Karpas-422 (cell line): Measurements from ENCODE around the gene ASB15. TPM values are rescaled to one million over a fixed set of nuclear protein-coding genes. Genes with fewer than 3 reads are reported as not detected.
"Not testable (repeated sequence)": the region's sequence is repeated elsewhere in the genome, so short reads cannot be mapped to it uniquely, and the experiment has no call there.

ENCODE experiments used
- DNase-seq: peaks from one replicate; pipeline ENCODE4 v3.0.0-alpha.2; 2015
- H2AFZ ChIP-seq: fragments of 200-600 bp; sonication (generic); 2 replicates; pipeline ENCODE4 v1.6.1; 2014; ENCODE audit warnings: antibody characterized with exemption, low read length, mixed read lengths
- H3K27ac ChIP-seq: fragments of 200-600 bp; sonication (generic); 2 replicates; pipeline ENCODE4 v1.5.1; 2014; ENCODE audit warnings: mild to moderate bottlenecking, low read length, moderate library complexity
- H3K27me3 ChIP-seq: fragments of 200-600 bp; sonication (generic); 2 replicates; pipeline ENCODE4 v1.6.1; 2014; ENCODE audit warnings: low read length, mixed read lengths
- H3K36me3 ChIP-seq: fragments of 200-600 bp; sonication (generic); 2 replicates; pipeline ENCODE4 v1.6.1; 2014; ENCODE audit warnings: low read length, mixed read lengths; ENCODE audit not compliant: insufficient read depth
- H3K4me1 ChIP-seq: fragments of 200-600 bp; sonication (generic); 2 replicates; pipeline ENCODE4 v1.6.1; 2014; ENCODE audit warnings: mild to moderate bottlenecking, low read length, mixed read lengths
- H3K4me2 ChIP-seq: fragments of 200-600 bp; sonication (generic); 2 replicates; pipeline ENCODE4 v1.6.1; 2014; ENCODE audit warnings: low read length, low read depth, mild to moderate bottlenecking; ENCODE audit not compliant: poor library complexity, severe bottlenecking
- H3K4me3 ChIP-seq: fragments of 200-600 bp; sonication (generic); 2 replicates; pipeline ENCODE4 v1.5.1; 2014; ENCODE audit warnings: mild to moderate bottlenecking, antibody characterized with exemption, low read length, mixed read lengths
- H3K79me2 ChIP-seq: fragments of 200-600 bp; sonication (generic); 2 replicates; pipeline ENCODE4 v1.6.1; 2014; ENCODE audit warnings: mild to moderate bottlenecking, low read length, mixed read lengths
- H3K9ac ChIP-seq: fragments of 200-600 bp; sonication (generic); 2 replicates; pipeline ENCODE4 v1.6.0; 2014; ENCODE audit warnings: low read length
- H3K9me2 ChIP-seq: fragments of 200-600 bp; sonication (generic), shearing (Covaris generic); replicated peaks from 2 replicates; pipeline ENCODE4 v1.6.0; 2014; ENCODE audit warnings: mild to moderate bottlenecking, low read length, moderate library complexity; ENCODE audit not compliant: insufficient read depth
- H3K9me3 ChIP-seq: fragments of 300-700, 200-600 bp; sonication (generic); 2 replicates; pipeline ENCODE4 v1.6.1; 2014; ENCODE audit warnings: low read length, mixed read lengths
- H4K20me1 ChIP-seq: fragments of 200-600 bp; sonication (generic); 2 replicates; pipeline ENCODE4 v1.6.1; 2014; ENCODE audit warnings: mild to moderate bottlenecking, antibody characterized with exemption, low read length, low read depth; ENCODE audit not compliant: insufficient read depth
- total RNA-seq: library from RNA; depleted of rRNA; stranded (reverse); fragments of >200 nt; shearing (Covaris generic); gene quantifications from 2 replicates; pipeline ENCODE4 v1.2.3, GENCODE V29; 2014; ENCODE audit warnings: low replicate concordance; rRNA removed

The ASB15 gene
- 0.04 TPM in 1 of 2 replicates, not detected in the other for total RNA-seq

DNA sequence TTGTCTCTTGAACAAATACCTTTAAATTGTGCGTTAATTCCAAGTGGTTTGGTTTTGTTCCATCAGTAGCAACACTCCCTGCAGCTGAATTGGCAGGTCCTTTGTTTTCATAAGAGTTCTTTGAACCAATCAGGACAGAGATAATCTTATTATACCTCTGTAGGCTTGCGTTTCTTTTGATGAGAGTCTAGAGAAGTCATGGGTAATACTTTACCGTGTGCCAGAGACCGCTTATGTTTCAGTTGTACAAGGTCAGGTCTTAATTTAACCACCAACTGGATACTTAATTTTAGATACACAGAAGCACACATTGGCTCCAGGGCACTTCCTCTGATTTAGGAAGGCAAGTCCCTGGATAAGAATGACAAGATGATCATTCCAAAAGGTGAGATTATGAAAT, at the start of gene ASB15:
TSS of gene ASB15 (plus strand) at position 292 of the 400 bp plus-strand sequence. CDS start 12,682 bp downstream, outside the sequence.
- no peak for DNase-seq
- no peak within 1 kb of the TSS for H3K4me2 ChIP-seq
- H3K9me2 ChIP-seq, result no peaks in the 10 kb centered on the region
- no peak within 1 kb of the TSS for H3K4me3 ChIP-seq
- no peaks in the 10 kb centered on the region for H3K36me3 ChIP-seq
- no peak within 1 kb of the TSS for H3K27ac ChIP-seq
- no peaks in the 10 kb centered on the region for H3K79me2 ChIP-seq
- no peak within 1 kb of the TSS for H3K9ac ChIP-seq
- no peak within 1 kb of the TSS for H2AFZ ChIP-seq
- no peaks in the 10 kb centered on the region for H3K9me3 ChIP-seq
- no peaks in the 10 kb centered on the region for H3K27me3 ChIP-seq
- H3K4me1 ChIP-seq, result no peaks in the 10 kb centered on the region
- no peaks in the 10 kb centered on the region for H4K20me1 ChIP-seq

DNA sequence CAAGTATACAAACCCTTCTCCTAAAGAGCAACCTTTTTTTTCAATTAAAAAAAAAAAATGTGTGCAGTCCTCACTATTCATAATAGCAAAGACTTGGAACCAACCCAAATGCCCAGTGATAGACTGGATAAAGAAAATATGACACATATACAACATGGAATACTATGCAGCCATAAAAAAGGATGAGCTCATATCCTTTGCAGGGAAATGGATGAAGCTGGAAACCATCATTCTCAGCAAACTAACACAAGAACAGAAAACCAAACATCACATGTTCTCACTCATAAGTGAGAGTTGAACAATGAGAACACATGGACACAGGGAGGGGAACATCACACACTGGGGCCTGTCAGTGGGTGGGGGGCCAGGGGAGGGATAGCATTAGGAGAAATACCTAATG, 49.5 kb upstream of the ASB15 start:
- not testable (repeated sequence) for H3K9me3 ChIP-seq, H3K27ac ChIP-seq, H3K4me2 ChIP-seq, DNase-seq, H3K4me3 ChIP-seq, H3K27me3 ChIP-seq, H3K9me2 ChIP-seq, H4K20me1 ChIP-seq, H2AFZ ChIP-seq, H3K9ac ChIP-seq
- Histone ChIP-seq H3K79me2 (peaks cover 88% of the 10 kb centered on the region), H3K4me1 (peaks cover 20% of the 10 kb centered on the region), H3K36me3 (peaks cover 43% of the 10 kb centered on the region)

DNA sequence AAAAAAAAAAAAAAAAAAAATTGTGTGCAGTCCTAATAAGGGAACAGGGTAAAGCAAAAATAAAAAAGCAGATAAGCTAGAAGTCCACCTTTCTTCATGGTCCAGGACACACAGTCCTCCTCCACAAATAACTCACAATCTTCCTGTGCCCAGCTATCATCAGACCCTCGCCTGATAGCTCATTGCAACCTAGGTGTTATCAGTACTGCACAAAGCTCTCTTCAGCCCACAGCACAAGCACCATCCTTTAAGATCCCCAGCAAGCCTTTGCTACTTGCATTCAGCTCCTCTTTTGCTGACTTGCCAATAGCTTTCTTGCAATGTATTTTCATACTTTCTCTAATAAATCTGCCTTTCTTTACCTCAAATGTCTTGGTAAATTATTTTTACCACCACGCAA, 49.0 kb upstream of the ASB15 start:
- Histone ChIP-seq H4K20me1 (no peaks in the 10 kb centered on the region), H3K9me3 (no peaks in the 10 kb centered on the region), H3K27ac (no peak overlapping the region), H3K36me3 (peaks cover 38% of the 10 kb centered on the region), H3K9me2 (no peaks in the 10 kb centered on the region), H3K27me3 (no peaks in the 10 kb centered on the region), H3K9ac (no peak overlapping the region), H3K79me2 (peaks cover 88% of the 10 kb centered on the region), H3K4me2 (no peak overlapping the region), H3K4me1 (peaks cover 20% of the 10 kb centered on the region), H3K4me3 (no peak overlapping the region), H2AFZ (no peak overlapping the region)
- DNase-seq, result no peak

DNA sequence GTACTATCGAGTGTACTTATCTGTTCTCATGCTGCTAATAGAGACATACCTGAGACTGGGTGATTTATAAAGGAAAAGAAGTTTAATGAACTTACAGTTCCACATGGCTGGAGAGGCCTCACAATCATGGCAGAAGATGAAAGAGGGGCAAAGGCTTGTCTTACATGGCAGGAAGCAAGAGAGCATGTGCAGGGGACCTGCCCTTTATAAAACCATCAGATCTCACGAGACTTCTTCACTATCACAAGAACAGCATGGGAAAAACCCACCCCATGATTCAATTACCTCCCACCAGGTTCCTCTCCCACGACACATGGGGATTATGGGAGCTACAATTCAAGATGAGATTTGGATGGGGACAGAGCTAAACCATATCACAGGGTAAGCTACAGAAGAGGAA, 48.5 kb upstream of the ASB15 start:
- no peak overlapping the region for H2AFZ ChIP-seq
- H3K27ac ChIP-seq, result no peak overlapping the region
- peak; percentile 10 for DNase-seq
- no peaks in the 10 kb centered on the region for H3K27me3 ChIP-seq
- H3K9ac ChIP-seq, result no peak overlapping the region
- peaks cover 21% of the 10 kb centered on the region for H3K4me1 ChIP-seq
- no peak overlapping the region for H3K4me2 ChIP-seq
- H3K36me3 ChIP-seq, result peaks cover 35% of the 10 kb centered on the region
- no peaks in the 10 kb centered on the region for H4K20me1 ChIP-seq
- no peaks in the 10 kb centered on the region for H3K9me2 ChIP-seq
- H3K79me2 ChIP-seq, result peaks cover 83% of the 10 kb centered on the region
- no peaks in the 10 kb centered on the region for H3K9me3 ChIP-seq
- no peak overlapping the region for H3K4me3 ChIP-seq

DNA sequence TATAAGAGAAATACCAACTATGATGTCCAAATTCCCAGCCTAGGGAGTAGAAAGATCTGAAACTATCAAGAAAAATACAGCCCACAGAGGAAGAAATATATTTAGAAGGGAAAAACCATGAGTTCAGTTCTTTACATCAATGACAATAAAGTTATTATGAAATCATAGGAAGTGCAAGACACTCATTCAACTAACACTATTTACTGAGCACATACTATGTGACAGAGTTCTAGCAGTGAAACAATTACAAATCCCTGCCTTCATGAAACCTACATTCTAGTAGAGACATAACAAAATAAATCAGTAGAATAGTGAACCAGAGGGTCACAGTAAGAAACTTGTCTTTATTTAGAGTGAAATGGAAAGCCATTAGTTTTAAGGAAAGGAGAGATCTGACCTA, 46.1 kb upstream of the ASB15 start:
- Histone ChIP-seq H3K4me3 (peak overlapping the region; percentile 94; the same call in 1 of the 2 replicates), H3K4me1 (peaks cover 26% of the 10 kb centered on the region), H3K4me2 (peak overlapping the region; percentile 86), H2AFZ (no peak overlapping the region), H4K20me1 (no peaks in the 10 kb centered on the region), H3K36me3 (peaks cover 23% of the 10 kb centered on the region; the same call in 1 of the 2 replicates), H3K79me2 (peaks cover 60% of the 10 kb centered on the region), H3K27ac (no peak overlapping the region), H3K9me2 (no peaks in the 10 kb centered on the region), H3K27me3 (no peaks in the 10 kb centered on the region), H3K9me3 (no peaks in the 10 kb centered on the region), H3K9ac (no peak overlapping the region)
- no peak for DNase-seq

DNA sequence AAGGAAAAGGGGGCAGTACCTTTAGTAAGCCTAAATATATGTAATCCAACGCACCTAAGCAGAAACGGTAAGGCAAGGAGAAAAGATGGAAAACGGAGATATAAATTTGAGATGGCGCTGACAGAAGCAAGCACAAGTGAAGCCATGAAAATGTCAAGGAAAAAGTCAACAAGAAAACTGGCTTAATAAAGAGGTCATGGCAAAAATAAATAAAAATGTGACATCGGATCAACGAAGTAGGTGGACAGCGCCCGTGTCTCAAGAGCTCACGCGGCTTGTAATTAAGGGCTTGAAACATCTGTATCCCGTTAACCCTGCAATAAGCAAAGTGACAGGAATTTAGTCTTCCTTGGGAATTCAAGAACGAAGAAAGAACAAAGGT, 44.6 kb upstream of the ASB15 start:
- Histone ChIP-seq H2AFZ (peak overlapping the region; percentile 80; the same call in 1 of the 2 replicates), H3K9me3 (no peaks in the 10 kb centered on the region), H4K20me1 (no peaks in the 10 kb centered on the region), H3K4me1 (peaks cover 26% of the 10 kb centered on the region), H3K4me2 (peak overlapping the region; percentile 86), H3K27ac (peak overlapping the region; percentile 52), H3K4me3 (peak overlapping the region; percentile 94), H3K36me3 (peaks cover 23% of the 10 kb centered on the region; the same call in 1 of the 2 replicates), H3K27me3 (no peaks in the 10 kb centered on the region), H3K9ac (peak overlapping the region; percentile 94), H3K79me2 (peaks cover 48% of the 10 kb centered on the region), H3K9me2 (no peaks in the 10 kb centered on the region)
- DNase-seq, result no peak

DNA sequence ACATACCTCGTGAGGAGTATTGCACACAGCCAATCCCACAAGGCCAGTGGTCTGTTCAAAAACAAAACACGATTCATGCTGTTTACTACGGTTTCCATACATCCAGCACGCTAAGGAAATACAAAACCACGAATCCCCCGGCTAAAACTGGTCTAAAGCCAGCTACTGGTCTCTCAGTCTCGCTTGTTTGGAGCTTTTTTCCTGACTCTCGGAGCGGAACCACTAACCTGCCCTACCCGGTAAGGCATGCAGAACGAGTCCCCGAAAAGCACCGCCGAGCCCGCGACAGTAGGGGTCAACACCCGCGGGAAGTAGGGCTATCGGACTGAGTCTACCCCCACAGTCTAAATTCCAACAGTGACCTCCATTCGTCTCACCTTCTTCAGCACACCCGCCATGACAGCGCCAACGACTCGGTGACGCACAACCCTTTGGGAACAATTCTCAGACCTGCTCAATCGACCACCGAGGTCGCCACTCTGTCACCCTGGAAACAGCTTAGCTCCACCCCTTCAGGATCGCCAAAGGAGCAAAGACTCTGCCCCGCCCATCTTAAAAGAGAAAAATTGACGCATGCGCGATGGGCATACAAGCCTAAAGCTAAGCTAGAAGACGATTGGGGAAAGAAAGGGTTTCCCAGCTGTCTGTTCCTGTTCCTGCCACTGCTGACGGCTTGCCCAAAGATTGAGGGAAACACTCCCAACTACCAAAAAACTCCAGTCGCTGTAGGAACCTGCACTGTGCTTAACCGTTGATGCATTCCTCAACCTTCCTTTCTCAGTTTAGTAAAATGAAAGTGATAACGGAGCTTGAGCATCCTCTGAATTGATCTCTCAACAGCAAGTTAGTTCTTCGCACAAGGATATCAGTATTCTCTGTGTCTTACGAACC, 44.0 kb upstream of the ASB15 start, which contains the start of gene NDUFA5:
TSS of gene NDUFA5 (minus strand) at position 421 of the 891 bp plus-strand sequence. CDS start at position 398, 23 bp downstream.
- H3K27me3 ChIP-seq, result no peaks in the 10 kb centered on the region
- H3K9ac ChIP-seq, result peak within 1 kb of the TSS; percentile 94
- peak; percentile 99 for DNase-seq
- H3K9me2 ChIP-seq, result no peaks in the 10 kb centered on the region
- H3K9me3 ChIP-seq, result no peaks in the 10 kb centered on the region
- peak within 1 kb of the TSS; percentile 52 for H3K27ac ChIP-seq
- peak within 1 kb of the TSS; percentile 86 for H3K4me2 ChIP-seq
- peaks cover 26% of the 10 kb centered on the region for H3K4me1 ChIP-seq
- peak within 1 kb of the TSS; percentile 80 for H2AFZ ChIP-seq
- peak within 1 kb of the TSS; percentile 94 for H3K4me3 ChIP-seq
- H3K36me3 ChIP-seq, result peaks cover 22% of the 10 kb centered on the region; the same call in 1 of the 2 replicates
- H4K20me1 ChIP-seq, result no peaks in the 10 kb centered on the region
- peaks cover 44% of the 10 kb centered on the region for H3K79me2 ChIP-seq

DNA sequence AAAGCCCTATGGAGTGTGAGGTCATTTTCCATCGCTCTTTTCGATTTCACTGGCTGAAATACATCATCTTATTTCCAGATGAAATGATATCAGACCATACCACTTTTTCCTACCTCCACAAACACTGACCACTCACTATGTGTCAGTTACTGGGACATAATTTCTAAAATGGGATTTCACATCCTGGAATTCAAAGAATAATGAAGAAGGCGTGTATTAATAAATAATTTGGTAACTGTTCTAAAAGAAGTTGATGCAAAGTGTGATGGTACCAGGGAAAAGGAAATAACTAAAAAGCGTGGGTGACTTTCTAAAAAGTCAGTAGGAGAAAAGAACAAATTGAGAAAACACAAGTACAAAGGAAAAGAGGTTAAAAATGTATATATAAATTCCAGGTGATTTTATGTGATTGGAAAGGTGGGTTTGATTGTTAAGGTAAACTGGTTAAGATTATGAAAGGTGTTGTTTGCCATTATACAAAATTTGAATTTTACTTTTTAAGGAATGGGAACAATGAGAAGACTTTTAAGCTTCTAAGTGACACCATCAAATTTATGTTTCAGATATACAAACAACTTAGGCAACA, 43.2 kb upstream of the ASB15 start:
- H3K27me3 ChIP-seq, result no peaks in the 10 kb centered on the region
- H3K36me3 ChIP-seq, result peaks cover 15% of the 10 kb centered on the region; the same call in 1 of the 2 replicates
- H3K4me1 ChIP-seq, result peaks cover 26% of the 10 kb centered on the region
- peak overlapping the region; percentile 94 for H3K4me3 ChIP-seq
- H3K9ac ChIP-seq, result peak overlapping the region; percentile 68
- no peaks in the 10 kb centered on the region for H3K9me3 ChIP-seq
- H2AFZ ChIP-seq, result peak overlapping the region; percentile 71
- peaks cover 37% of the 10 kb centered on the region for H3K79me2 ChIP-seq
- H4K20me1 ChIP-seq, result no peaks in the 10 kb centered on the region
- DNase-seq, result no peak
- H3K9me2 ChIP-seq, result no peaks in the 10 kb centered on the region
- peak overlapping the region; percentile 83 for H3K4me2 ChIP-seq
- H3K27ac ChIP-seq, result no peak overlapping the region
